ENCODE results near the gene LKAAEAR1.

Gene LKAAEAR1

DNA sequence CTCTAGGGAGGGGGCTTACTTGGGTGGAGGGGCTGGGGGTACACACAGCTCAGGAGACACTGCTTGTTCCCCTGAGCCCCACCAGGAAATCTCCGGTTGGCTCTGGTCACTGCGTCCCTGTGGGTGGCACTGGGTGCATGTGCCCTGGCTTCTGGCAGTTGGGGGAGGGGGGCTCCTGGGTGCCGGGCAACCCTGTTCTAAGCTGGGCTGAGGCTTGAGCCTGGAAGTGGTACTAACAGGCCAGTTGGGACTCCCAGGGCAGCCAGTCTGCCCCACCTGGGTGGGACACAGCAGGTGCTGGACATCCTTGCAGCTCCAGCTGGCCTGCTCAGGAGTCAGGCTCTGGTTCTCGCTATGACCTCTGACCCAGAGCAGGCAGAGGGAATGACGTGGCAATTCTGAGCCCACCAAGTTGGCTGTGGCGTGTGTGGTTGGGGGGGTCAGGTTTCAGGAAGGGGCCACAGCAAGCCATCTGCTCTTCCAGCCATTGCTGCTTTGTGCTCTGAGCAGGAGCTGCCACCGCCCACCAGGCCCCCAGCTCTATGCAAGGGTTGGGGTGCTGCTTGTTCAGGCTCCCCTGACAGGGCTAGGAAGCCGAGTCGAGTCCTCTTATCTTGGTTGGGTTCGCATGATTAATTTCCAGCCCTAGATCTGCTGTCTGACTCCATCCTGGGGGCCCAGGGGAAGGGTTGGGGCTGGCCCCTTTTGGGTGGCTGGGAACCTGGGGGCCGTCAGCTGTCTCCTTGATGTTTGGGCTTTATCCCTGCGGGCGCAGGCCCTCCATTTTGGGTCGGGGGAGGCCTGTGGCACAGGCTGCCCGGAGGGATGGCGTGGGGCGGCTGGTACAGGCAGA is 47.6 kb downstream of the LKAAEAR1 start:
- DNase-seq (ENCODE audit: low read depth): no peak
- H3K4me3 ChIP-seq (ENCODE audit: low read depth, low read length): no peak overlapping the region
- TF ChIP-seq, protein P1, sequence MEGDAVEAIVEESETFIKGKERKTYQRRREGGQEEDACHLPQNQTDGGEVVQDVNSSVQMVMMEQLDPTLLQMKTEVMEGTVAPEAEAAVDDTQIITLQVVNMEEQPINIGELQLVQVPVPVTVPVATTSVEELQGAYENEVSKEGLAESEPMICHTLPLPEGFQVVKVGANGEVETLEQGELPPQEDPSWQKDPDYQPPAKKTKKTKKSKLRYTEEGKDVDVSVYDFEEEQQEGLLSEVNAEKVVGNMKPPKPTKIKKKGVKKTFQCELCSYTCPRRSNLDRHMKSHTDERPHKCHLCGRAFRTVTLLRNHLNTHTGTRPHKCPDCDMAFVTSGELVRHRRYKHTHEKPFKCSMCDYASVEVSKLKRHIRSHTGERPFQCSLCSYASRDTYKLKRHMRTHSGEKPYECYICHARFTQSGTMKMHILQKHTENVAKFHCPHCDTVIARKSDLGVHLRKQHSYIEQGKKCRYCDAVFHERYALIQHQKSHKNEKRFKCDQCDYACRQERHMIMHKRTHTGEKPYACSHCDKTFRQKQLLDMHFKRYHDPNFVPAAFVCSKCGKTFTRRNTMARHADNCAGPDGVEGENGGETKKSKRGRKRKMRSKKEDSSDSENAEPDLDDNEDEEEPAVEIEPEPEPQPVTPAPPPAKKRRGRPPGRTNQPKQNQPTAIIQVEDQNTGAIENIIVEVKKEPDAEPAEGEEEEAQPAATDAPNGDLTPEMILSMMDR (IDR thresholded peaks at IDR 0.05; ENCODE audit: low read depth, low read length, missing control alignments): no peak

DNA sequence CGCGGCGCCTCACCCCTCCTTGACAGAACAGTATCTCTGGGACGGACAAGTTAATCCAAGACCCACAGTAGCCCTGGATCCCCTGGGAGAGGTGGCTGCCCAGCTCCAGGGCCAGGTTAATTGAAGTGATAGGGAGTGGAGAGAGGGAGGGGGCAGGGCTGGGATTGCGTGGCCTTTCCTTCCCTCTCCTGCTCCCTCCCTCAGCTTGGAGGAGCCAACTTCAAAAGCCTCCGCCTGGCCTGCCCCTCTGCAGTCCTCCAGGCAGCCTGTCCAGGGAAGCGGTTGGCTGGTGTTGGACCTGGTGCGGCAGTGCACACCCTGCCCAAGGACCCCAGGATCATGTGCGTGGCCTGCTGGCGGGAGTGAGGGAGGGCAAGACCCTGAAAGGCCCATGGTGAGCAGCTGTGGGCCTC is 48.3 kb downstream of the LKAAEAR1 start, which contains the start of gene C20orf204:
Gene C20orf204, plus strand, starts transcription at position 250 of the 413 bp plus-strand sequence. Its CDS starts 142 bp downstream, at position 392.
- no peak for DNase-seq (ENCODE audit: low read depth)
- no peak within 1 kb of the TSS for H3K4me3 ChIP-seq (ENCODE audit: low read depth, low read length)
- TF ChIP-seq, protein P1 (IDR thresholded peaks at IDR 0.05; ENCODE audit: low read depth, low read length, missing control alignments): no peak

DNA sequence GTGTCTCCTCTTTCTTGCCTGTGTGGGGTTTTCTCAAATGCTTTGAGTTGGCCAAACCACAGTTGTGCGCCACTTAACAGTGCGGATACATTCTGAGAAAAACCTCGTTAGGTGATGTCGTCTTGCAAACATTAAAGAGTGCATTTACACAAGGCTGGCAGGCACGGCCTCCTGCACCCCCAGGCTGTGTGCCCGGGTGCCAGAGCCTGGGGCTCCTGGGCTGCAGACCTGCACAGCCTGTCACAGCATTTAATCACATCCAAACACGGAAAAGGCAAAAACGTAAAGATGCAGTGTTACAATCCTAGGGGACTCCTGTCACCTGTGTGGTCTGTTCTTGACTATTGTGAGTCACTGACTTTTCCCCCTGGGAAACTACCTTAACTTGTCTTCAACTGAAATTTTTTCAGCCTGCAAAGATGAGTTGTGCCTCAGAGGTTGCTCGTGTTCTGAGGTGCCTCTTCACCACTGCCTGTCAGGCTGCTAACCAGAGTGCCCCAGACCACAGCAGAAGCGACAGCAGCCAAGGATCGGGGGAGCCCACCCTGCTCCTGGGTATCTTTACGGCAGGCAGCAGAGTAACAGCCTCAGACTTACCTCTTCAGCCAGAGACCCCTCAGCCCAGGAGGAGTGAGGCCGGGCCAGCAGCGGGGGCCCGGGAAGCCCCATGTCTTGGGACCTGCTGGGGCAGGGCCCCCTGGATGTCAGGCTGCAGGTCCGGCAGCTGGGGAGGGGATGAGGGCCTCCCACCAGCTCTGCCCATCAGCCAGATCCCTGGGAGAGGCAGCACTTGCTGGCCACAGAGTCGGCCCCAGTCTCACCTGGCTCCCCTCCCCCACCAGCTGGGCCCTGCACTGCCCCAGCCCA is 48.9 kb downstream of the LKAAEAR1 start:
- TF ChIP-seq, protein P1 (IDR thresholded peaks at IDR 0.05; ENCODE audit: low read depth, low read length, missing control alignments): no peak
- DNase-seq (ENCODE audit: low read depth): no peak
- H3K4me3 ChIP-seq (ENCODE audit: low read depth, low read length): no peak overlapping the region

DNA sequence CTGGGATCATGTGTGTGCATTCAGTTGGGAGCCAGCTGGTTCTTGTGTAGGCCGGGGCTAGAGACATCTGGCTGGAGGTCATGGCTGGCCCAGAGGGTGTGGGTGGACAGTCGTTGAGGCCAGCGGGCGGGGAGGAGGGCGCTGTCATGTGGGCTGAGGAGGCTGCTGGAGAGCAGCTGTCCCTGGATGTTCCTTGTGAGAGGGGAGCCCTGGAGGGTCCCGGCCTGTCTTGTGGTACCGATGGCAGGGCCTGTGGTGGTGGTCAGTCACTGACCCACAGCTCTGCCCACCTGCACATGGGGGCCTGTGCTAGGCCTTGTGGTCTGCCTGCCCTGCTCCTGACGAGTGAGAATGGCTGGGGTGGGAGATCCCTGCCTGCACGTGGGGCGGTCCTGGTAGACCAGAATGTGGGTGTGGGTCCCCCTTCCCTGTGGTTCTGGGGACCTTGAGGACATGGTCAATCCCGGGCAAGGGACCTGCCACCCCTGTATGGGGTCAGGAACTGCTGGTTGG is 50.2 kb downstream of the LKAAEAR1 start:
- TF ChIP-seq, protein P1 (IDR thresholded peaks at IDR 0.05; ENCODE audit: low read depth, low read length, missing control alignments): no peak
- no peak overlapping the region for H3K4me3 ChIP-seq (ENCODE audit: low read depth, low read length)
- no peak for DNase-seq (ENCODE audit: low read depth)
